Progenitor cell of endocrine pancreas (in vitro differentiated cells): ENCODE data around the gene RAD51B. TPM values are rescaled to one million over a fixed set of nuclear protein-coding genes. Genes with fewer than 3 reads are reported as not detected.
A peak's percentile ranks its signal among the peaks of the same experiment; 100 is the strongest.

Experiments used
- DNase-seq: peaks from one replicate; pipeline ENCODE4 v3.0.0; 2021; ENCODE audit warnings: low spot score; ENCODE audit not compliant: unreplicated experiment
- H3K27ac Mint-ChIP-seq: 2 replicates; pipeline ENCODE4 v1.8.0; 2021; ENCODE audit warnings: mild to moderate bottlenecking, moderate library complexity, mixed read lengths
- H3K27me3 Mint-ChIP-seq: 2 replicates; pipeline ENCODE4 v1.8.0; 2021; ENCODE audit warnings: mixed read lengths
- H3K36me3 Mint-ChIP-seq: 2 replicates; pipeline ENCODE4 v1.8.0; 2022; ENCODE audit warnings: mixed read lengths; ENCODE audit not compliant: insufficient read depth
- H3K4me1 Mint-ChIP-seq: 2 replicates; pipeline ENCODE4 v1.8.0; 2021; ENCODE audit warnings: low read depth, mixed read lengths
- H3K4me3 Mint-ChIP-seq: 2 replicates; pipeline ENCODE4 v1.8.0; 2021; ENCODE audit warnings: low read depth, mild to moderate bottlenecking, moderate library complexity, mixed read lengths
- H3K9me3 Mint-ChIP-seq: 2 replicates; pipeline ENCODE4 v1.8.0; 2021; ENCODE audit warnings: low read depth, mixed read lengths
- total RNA-seq: library from RNA; stranded (reverse); gene quantifications from 2 replicates; pipeline ENCODE4 v1.2.1, GENCODE V29; 2021
- TF ChIP-seq, protein P1 (sequence below): fragments of 200-600 bp; sonication (generic); IDR thresholded peaks from one replicate; pipeline ENCODE4 v1.5.0; 2021; ENCODE audit warnings: antibody characterized with exemption, mild to moderate bottlenecking; ENCODE audit not compliant: unreplicated experiment

Gene RAD51B
- total RNA-seq, 1 donor from 2014 or later, result 24.7 TPM

DNA sequence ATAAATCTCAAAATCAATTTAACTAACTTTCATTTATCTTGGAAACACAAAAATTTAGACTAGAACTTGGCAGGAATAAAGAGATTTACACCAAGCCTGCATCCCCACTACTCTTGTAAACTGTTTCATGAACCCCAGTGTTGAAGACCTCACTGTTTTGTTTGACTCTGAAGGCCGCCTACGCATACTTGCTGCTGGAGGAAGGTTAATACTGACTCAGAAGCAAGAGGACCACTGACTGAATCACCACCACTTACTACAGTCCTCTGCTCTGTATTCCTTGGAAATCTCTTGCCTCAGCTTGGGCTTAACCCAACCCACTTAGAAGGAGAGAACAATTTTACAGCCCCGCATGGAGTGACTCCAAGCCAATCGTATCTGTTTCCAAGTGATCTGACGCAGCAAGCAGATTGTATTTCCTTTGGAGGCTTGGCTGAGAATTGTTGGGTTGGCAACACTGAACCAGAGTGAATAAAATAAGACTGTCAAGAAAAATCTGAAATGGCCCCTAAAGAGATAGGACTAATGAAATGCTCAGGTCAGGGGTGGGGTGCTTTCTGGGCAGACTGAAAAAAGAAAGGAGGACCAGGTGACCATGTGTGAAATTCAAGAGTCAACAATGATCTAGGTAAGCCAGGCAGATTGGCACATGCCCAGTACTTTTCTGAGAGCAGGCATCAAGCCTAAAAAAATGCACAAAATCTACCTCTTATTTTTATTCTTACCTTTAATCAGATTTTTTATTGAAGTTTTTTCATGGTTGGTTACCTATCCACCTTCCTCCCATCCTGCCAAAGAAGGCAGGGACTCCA is 724.7 kb downstream of the RAD51B start:
- TF ChIP-seq, protein P1, sequence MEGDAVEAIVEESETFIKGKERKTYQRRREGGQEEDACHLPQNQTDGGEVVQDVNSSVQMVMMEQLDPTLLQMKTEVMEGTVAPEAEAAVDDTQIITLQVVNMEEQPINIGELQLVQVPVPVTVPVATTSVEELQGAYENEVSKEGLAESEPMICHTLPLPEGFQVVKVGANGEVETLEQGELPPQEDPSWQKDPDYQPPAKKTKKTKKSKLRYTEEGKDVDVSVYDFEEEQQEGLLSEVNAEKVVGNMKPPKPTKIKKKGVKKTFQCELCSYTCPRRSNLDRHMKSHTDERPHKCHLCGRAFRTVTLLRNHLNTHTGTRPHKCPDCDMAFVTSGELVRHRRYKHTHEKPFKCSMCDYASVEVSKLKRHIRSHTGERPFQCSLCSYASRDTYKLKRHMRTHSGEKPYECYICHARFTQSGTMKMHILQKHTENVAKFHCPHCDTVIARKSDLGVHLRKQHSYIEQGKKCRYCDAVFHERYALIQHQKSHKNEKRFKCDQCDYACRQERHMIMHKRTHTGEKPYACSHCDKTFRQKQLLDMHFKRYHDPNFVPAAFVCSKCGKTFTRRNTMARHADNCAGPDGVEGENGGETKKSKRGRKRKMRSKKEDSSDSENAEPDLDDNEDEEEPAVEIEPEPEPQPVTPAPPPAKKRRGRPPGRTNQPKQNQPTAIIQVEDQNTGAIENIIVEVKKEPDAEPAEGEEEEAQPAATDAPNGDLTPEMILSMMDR, result no peak
- Mint-ChIP-seq H3K4me3 (no peak overlapping the region), H3K36me3 (no peaks in the 10 kb centered on the region), H3K27ac (no peak overlapping the region), H3K27me3 (no peaks in the 10 kb centered on the region), H3K4me1 (peaks cover 10% of the 10 kb centered on the region), H3K9me3 (peaks cover 6% of the 10 kb centered on the region)
- no peak for DNase-seq

DNA sequence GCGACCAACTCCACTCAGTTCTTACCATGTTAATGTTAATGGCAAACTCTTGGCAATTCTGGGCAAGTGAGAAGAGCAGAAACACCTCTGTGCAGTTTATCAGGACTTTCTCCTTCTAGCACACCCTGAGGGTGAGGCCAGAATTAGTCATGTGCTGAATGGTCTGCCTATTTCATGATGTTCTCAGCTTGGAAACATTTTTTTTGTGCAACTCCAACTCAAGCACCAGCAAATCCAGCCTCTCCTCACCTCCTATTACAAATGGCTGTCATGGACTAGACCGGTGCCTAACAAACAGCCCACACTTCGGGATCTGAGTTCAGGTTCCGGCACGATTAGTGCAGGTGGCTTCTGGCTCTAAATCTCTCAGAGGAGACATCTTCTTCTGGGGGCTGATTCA is 727.3 kb downstream of the RAD51B start:
- DNase-seq, result no peak
- peaks cover 6% of the 10 kb centered on the region for H3K9me3 Mint-ChIP-seq
- no peaks in the 10 kb centered on the region for H3K36me3 Mint-ChIP-seq
- peaks cover 18% of the 10 kb centered on the region for H3K4me1 Mint-ChIP-seq
- no peak overlapping the region for H3K4me3 Mint-ChIP-seq
- TF ChIP-seq, protein P1, result no peak
- H3K27ac Mint-ChIP-seq, result no peak overlapping the region
- H3K27me3 Mint-ChIP-seq, result no peaks in the 10 kb centered on the region

- Mint-ChIP-seq H3K36me3 (no peaks in the 10 kb centered on the region), H3K4me3 (no peak overlapping the region), H3K9me3 (peaks cover 6% of the 10 kb centered on the region), H3K4me1 (peaks cover 18% of the 10 kb centered on the region), H3K27me3 (no peaks in the 10 kb centered on the region), H3K27ac (peak overlapping the region; percentile 65)
- no peak for DNase-seq
- TF ChIP-seq, protein P1, result no peak
These were observed 728.0 kb downstream of the RAD51B start for GRCh38 chr14:68547305-68548193.

GRCh38 chr14:68548194-68549076 is 728.9 kb downstream of the RAD51B start:
- H3K27ac Mint-ChIP-seq, result no peak overlapping the region
- no peak for DNase-seq
- H3K9me3 Mint-ChIP-seq, result peaks cover 6% of the 10 kb centered on the region
- H3K27me3 Mint-ChIP-seq, result no peaks in the 10 kb centered on the region
- peaks cover 18% of the 10 kb centered on the region for H3K4me1 Mint-ChIP-seq
- TF ChIP-seq, protein P1, result no peak
- H3K36me3 Mint-ChIP-seq, result no peaks in the 10 kb centered on the region
- no peak overlapping the region for H3K4me3 Mint-ChIP-seq
